Ascending aorta (tissue), 2 donors: ENCODE data around the gene RRM1. TPM values are rescaled to one million over a fixed set of nuclear protein-coding genes. Genes with fewer than 3 reads are reported as not detected.
A peak's percentile ranks its signal among the peaks of the same experiment; 100 is the strongest.

Experiments
- DNase-seq, 2 donors: peaks; one replicate each; pipeline ENCODE4 v3.0.0-alpha.2; 2019; ENCODE audit warnings: low spot score in 2 of 2
- H3K27ac ChIP-seq, 2 donors: fragments of 200-600 bp; sonication (generic); one replicate each; pipeline ENCODE4 v1.5.1; 2016 to 2017; ENCODE audit warnings: mild to moderate bottlenecking in 1 of 2
- H3K27me3 ChIP-seq: fragments of 200-600 bp; sonication (generic); one replicate; pipeline ENCODE4 v1.5.1; 2017
- H3K36me3 ChIP-seq, 2 donors: fragments of 200-600 bp; sonication (generic); one replicate each; pipeline ENCODE4 v1.5.1; 2016
- H3K4me1 ChIP-seq, 2 donors: fragments of 200-600 bp; sonication (generic); one replicate each; pipeline ENCODE4 v1.5.1; 2016 to 2017; ENCODE audit warnings: mild to moderate bottlenecking in 1 of 2
- H3K4me3 ChIP-seq, 2 donors: fragments of 200-600 bp; sonication (generic); one replicate each; pipeline ENCODE4 v1.5.1; 2016 to 2017; ENCODE audit warnings: mild to moderate bottlenecking in 1 of 2
- H3K9me3 ChIP-seq, 2 donors: fragments of 200-600 bp; sonication (generic); one replicate each; pipeline ENCODE4 v1.5.1; 2016
- intact Hi-C: fragments of 100-400 bp; cut with DNase I; formaldehyde crosslinking; loops from one replicate; pipeline ENCODE4 v1.15.1; 2023
- total RNA-seq: library from RNA; depleted of rRNA; stranded (reverse); fragments of >200 nt; gene quantifications from one replicate; pipeline ENCODE4 v1.1.0, GENCODE V29; 2016
- TF ChIP-seq, protein P1 (sequence below), 3 experiments: fragments of 200-600 bp in 2 of 3; fragments of 450-650 bp in 1 of 3; sonication (generic) in 2 of 3; IDR thresholded peaks; one replicate each; pipeline ENCODE4 v1.5.1; 2016 to 2019; ENCODE audit warnings: antibody characterized with exemption in 3 of 3, mild to moderate bottlenecking in 1 of 3, moderate library complexity in 1 of 3

RRM1 gene
- total RNA-seq, 1 donor from 2014 or later: 114 TPM

DNA sequence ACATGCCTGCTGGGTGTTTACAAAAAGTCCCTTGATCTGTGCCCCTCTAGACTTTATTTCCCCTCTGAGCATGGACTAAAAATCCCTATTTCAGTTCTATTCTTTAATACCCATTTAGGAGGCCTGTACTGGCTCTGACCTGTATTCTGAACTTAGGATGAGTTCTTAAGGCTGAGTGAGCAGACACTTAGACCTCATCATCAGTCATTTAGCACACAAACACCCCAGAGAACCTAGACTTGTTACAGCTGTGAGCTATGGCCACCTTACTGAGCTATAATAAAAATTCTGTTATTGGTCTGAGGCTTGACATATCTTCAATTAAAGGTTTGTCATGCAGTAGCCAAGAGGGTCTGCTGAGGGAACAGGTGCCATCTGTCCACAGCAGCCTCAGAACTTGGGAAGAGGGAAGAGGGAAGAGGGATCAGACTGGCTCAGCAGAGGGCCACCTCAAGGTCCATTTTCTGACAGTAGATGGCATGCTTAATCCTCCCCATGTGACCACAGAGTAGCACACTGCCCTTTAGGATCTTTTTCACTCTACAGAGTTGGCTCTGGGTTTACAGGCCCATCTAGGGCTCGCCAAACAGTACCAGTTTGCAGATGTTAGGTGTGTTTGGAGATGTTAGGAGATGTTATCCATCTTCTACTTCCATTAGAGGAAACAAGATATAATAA is 30.2 kb upstream of the RRM1 start:
- DNase-seq: no peak
- intact Hi-C loops: no loop called here
- Histone ChIP-seq H3K9me3 (no peaks in the 10 kb centered on the region), H3K36me3 (peaks cover 8 to 18% of the 10 kb centered on the region in 2 donors), H3K4me3 (no peak overlapping the region), H3K27me3 (no peaks in the 10 kb centered on the region), H3K27ac (peak overlapping the region; percentile 53 to 58), H3K4me1 (peaks cover 19 to 40% of the 10 kb centered on the region in 2 donors)
- TF ChIP-seq, protein P1, sequence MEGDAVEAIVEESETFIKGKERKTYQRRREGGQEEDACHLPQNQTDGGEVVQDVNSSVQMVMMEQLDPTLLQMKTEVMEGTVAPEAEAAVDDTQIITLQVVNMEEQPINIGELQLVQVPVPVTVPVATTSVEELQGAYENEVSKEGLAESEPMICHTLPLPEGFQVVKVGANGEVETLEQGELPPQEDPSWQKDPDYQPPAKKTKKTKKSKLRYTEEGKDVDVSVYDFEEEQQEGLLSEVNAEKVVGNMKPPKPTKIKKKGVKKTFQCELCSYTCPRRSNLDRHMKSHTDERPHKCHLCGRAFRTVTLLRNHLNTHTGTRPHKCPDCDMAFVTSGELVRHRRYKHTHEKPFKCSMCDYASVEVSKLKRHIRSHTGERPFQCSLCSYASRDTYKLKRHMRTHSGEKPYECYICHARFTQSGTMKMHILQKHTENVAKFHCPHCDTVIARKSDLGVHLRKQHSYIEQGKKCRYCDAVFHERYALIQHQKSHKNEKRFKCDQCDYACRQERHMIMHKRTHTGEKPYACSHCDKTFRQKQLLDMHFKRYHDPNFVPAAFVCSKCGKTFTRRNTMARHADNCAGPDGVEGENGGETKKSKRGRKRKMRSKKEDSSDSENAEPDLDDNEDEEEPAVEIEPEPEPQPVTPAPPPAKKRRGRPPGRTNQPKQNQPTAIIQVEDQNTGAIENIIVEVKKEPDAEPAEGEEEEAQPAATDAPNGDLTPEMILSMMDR (IDR thresholded peaks at IDR 0.05): no peak

DNA sequence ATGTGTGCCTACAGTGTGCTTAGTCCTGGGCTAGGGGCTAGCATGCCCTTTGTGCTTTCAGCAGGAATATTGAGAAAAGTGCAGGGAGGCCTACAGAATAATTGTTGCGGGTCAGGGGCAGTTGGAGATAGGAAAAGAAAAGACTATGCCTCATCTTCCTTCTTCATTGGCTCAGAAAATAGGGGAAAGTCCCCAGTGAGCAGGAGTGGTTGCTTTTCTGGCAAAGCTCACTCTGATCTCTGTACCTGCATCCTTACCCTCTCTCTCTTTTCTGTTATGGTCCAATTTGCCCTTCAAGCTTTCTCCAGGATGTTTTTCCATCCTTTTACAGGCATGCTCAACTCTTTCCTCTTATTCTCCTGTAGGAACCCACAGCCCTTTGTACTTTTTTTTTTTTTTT is 29.5 kb upstream of the RRM1 start:
- peaks cover 2 to 12% of the 10 kb centered on the region in 2 donors for H3K36me3 ChIP-seq
- TF ChIP-seq, protein P1 (IDR thresholded peaks at IDR 0.05): no peak
- H3K4me1 ChIP-seq: peaks cover 19 to 40% of the 10 kb centered on the region in 2 donors
- no peak overlapping the region for H3K4me3 ChIP-seq
- H3K27me3 ChIP-seq: no peaks in the 10 kb centered on the region
- intact Hi-C loops: loop anchor here (5.0 kb wide), 1 partner anchor 118 kb away; no protein-coding TSS in a partner anchor
- H3K27ac ChIP-seq: peak overlapping the region; percentile 53 to 58
- DNase-seq: no peak
- H3K9me3 ChIP-seq: no peaks in the 10 kb centered on the region

- H3K36me3 ChIP-seq: peaks cover 0 to 5% of the 10 kb centered on the region in 2 donors
- TF ChIP-seq, protein P1 (IDR thresholded peaks at IDR 0.05): no peak
- DNase-seq: no peak
- intact Hi-C loops: loop anchor here (5.0 kb wide), 1 partner anchor 118 kb away; no protein-coding TSS in a partner anchor
- H3K27me3 ChIP-seq: no peaks in the 10 kb centered on the region
- peaks cover 19 to 40% of the 10 kb centered on the region in 2 donors for H3K4me1 ChIP-seq
- peak overlapping the region; percentile 53 to 58 for H3K27ac ChIP-seq
- H3K9me3 ChIP-seq: no peaks in the 10 kb centered on the region
- no peak overlapping the region for H3K4me3 ChIP-seq
These were observed 28.8 kb upstream of the RRM1 start for GRCh38 chr11:4065601-4066377.

GRCh38 chr11:4066910-4067309 is 27.7 kb upstream of the RRM1 start:
- no peaks in the 10 kb centered on the region for H3K36me3 ChIP-seq
- intact Hi-C loops: loop anchor here (5.0 kb wide), 1 partner anchor 120 kb away; no protein-coding TSS in a partner anchor
- no peaks in the 10 kb centered on the region for H3K9me3 ChIP-seq
- H3K4me3 ChIP-seq: no peak overlapping the region
- peaks cover 19 to 40% of the 10 kb centered on the region in 2 donors for H3K4me1 ChIP-seq
- TF ChIP-seq, protein P1 (IDR thresholded peaks at IDR 0.05): no peak
- no peaks in the 10 kb centered on the region for H3K27me3 ChIP-seq
- no peak for DNase-seq
- peak overlapping the region; percentile 53 to 58 for H3K27ac ChIP-seq

- Histone ChIP-seq H3K4me1 (peaks cover 19 to 28% of the 10 kb centered on the region in 2 donors), H3K27me3 (no peaks in the 10 kb centered on the region), H3K4me3 (no peak overlapping the region), H3K9me3 (no peaks in the 10 kb centered on the region), H3K27ac (no peak overlapping the region), H3K36me3 (peaks cover 0 to 4% of the 10 kb centered on the region in 2 donors)
- TF ChIP-seq, protein P1 (IDR thresholded peaks at IDR 0.05): no peak
- no peak for DNase-seq
- intact Hi-C loops: loop anchor here (5.0 kb wide), 1 partner anchor 122 kb away; no protein-coding TSS in a partner anchor
These were observed 25.6 kb upstream of the RRM1 start for GRCh38 chr11:4068962-4069361.
